Aorta (tissue), 5 donors: Measurements from ENCODE around the gene BRICD5. TPM values are rescaled to one million over a fixed set of nuclear protein-coding genes. Genes with fewer than 3 reads are reported as not detected.

ENCODE experiments used
- ATAC-seq: fragments of 200-7000 bp; cut with Tn5 transposase; one replicate; pipeline ENCODE4 v1.9.1; 2022; ENCODE audit warnings: moderate library complexity; ENCODE audit not compliant: low FRiP score
- DNase-seq, 2 donors: peaks; one replicate each; pipeline ENCODE4 v3.0.0-alpha.2; 2020
- H3K27ac ChIP-seq, 2 donors: one replicate each; pipeline ENCODE4 v1.5.1; 2013; ENCODE audit warnings: low read length in 2 of 2, mild to moderate bottlenecking in 2 of 2, moderate library complexity in 2 of 2, control low read depth in 1 of 2, inconsistent platforms in 1 of 2, low read depth in 1 of 2
- H3K27me3 ChIP-seq, 2 donors: one replicate each; pipeline ENCODE4 v1.6.1; 2013; ENCODE audit warnings: control low read depth in 1 of 2, low read length in 1 of 2, mild to moderate bottlenecking in 1 of 2, moderate library complexity in 1 of 2; ENCODE audit not compliant: insufficient read depth in 2 of 2, control insufficient read depth in 1 of 2
- H3K36me3 ChIP-seq, 2 donors: one replicate each; pipeline ENCODE4 v1.6.1; 2013; ENCODE audit warnings: control low read depth in 1 of 2, low read length in 1 of 2, mild to moderate bottlenecking in 1 of 2; ENCODE audit not compliant: insufficient read depth in 2 of 2, control insufficient read depth in 1 of 2
- H3K4me1 ChIP-seq, 2 donors: one replicate each; pipeline ENCODE4 v1.6.1; 2013; ENCODE audit warnings: low read length in 2 of 2, control low read depth in 1 of 2, mild to moderate bottlenecking in 1 of 2, moderate library complexity in 1 of 2; ENCODE audit not compliant: insufficient read depth in 2 of 2, control insufficient read depth in 1 of 2
- H3K4me3 ChIP-seq, 2 donors: one replicate each; pipeline ENCODE4 v1.5.1; 2013; ENCODE audit warnings: low read length in 2 of 2, control low read depth in 1 of 2, mild to moderate bottlenecking in 1 of 2
- H3K9me3 ChIP-seq: one replicate; pipeline ENCODE4 v1.6.1; 2013; ENCODE audit warnings: mild to moderate bottlenecking, low read length; ENCODE audit not compliant: control insufficient read depth
- WGBS, 2 donors: extraction: QIAGEN DNeasy Blood & Tissue Kit; methylation state at CpG; one replicate each; pipeline ENCODE4 v1.1.7; 2013; 5-methylcytosine and 5-hydroxymethylcytosine counted together
- intact Hi-C, 2 donors: fragments of 100-400 bp; cut with DNase I; formaldehyde crosslinking; loops; one replicate each; pipeline versions ENCODE4 v1.14.2 to v1.15.0; 2022
- polyA plus RNA-seq, 2 donors: library from polyadenylated mRNA; stranded (reverse); fragments of 200-250 nt; gene quantifications; one replicate each; pipeline ENCODE4 v1.2.3, GENCODE V29; 2013
- total RNA-seq, 2 donors: library from RNA; stranded (reverse); fragmentation: NEBNext Ultra II Directional; extraction: Animal tissue kit (Norgen Biotek cat#: 25700); gene quantifications; one replicate each; pipeline ENCODE4 v1.2.1, GENCODE V29; 2021
- donor health status: healthy with polysubstance abuse.
- donor health status: Bipolar disorder and iron deficiency.
- donor health status: DM: no; HTN: no; CAD: no.
- donor health status: DM: no; HTN: no; CAD: no.
- donor health status: DM: yes; HTN: yes; CAD: no.

BRICD5 gene
- total and polyA plus RNA-seq, 4 donors: 0.88 to 36.1 (median 4.7) TPM

DNA sequence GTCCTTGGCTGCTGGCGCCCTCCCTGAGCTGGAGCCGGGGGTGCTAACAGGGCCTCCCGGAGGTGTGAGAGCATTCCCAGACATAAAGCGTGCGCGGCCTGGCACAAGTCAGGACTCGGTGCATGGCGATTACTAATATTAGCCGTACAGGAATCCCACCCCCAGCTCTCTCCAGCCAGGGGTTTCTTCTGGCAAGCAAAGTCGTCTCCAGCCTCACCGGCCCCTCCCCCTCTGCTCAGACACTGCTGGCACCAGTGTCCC lies 19.3 kb downstream of the BRICD5 start:
- no peaks in the 10 kb centered on the region for H3K9me3 ChIP-seq
- ATAC-seq (no peak), DNase-seq (no peak)
- no peaks in the 10 kb centered on the region for H3K27me3 ChIP-seq
- 39 to 56% methylated on average over 11 of the region's 11 CpGs for WGBS, 2 donors
- no peaks in the 10 kb centered on the region for H3K4me1 ChIP-seq
- H3K36me3 ChIP-seq: no peaks in the 10 kb centered on the region
- no peak overlapping the region for H3K27ac ChIP-seq
- no peak overlapping the region for H3K4me3 ChIP-seq
- intact Hi-C loops: no loop called here

DNA sequence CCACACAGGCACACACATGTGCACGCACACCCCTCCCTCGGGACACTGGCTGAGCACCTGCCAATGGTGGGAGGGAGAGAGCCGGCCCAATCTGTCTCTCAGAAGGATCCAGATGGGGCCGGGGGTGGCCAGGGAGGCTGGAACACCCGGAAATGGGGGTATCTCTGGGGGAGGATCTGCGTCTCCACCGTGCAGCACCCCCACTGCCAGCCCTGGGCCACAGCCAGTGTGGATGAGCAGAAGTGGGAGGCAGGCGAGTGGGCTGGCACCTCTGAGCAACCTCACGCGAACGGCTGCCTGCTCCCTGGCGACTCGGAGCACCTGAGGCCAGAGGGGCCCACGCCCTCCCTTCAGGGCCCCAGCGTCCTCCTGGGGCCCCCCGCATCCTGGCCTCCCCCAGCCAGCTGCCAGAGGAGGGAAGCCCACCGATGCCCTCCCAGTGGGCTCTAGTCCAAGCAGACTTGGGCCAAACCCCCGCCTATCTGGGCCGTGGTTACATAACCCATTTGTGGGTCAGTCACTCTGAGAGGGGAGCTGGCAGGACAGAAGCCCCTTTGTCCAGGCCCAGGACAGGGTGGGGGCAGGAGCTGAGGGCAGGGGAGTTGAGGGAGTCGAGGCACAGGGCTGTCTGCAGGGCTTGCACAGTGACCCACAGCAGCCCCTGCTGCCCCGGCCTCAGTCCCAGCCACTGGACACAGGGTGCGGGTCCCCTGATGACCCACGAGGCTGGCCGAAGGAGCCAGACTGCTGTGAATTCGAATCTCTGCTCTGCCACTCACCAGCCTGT lies 19.8 kb downstream of the BRICD5 start:
- no peaks in the 10 kb centered on the region for H3K9me3 ChIP-seq
- intact Hi-C loops: no loop called here
- H3K36me3 ChIP-seq: no peaks in the 10 kb centered on the region
- ATAC-seq (no peak), DNase-seq (no peak)
- no peaks in the 10 kb centered on the region for H3K27me3 ChIP-seq
- no peak overlapping the region for H3K4me3 ChIP-seq
- no peak overlapping the region for H3K27ac ChIP-seq
- no peaks in the 10 kb centered on the region for H3K4me1 ChIP-seq
- 67 to 76% methylated on average over 24 to 25 of the region's 25 CpGs for WGBS, 2 donors

DNA sequence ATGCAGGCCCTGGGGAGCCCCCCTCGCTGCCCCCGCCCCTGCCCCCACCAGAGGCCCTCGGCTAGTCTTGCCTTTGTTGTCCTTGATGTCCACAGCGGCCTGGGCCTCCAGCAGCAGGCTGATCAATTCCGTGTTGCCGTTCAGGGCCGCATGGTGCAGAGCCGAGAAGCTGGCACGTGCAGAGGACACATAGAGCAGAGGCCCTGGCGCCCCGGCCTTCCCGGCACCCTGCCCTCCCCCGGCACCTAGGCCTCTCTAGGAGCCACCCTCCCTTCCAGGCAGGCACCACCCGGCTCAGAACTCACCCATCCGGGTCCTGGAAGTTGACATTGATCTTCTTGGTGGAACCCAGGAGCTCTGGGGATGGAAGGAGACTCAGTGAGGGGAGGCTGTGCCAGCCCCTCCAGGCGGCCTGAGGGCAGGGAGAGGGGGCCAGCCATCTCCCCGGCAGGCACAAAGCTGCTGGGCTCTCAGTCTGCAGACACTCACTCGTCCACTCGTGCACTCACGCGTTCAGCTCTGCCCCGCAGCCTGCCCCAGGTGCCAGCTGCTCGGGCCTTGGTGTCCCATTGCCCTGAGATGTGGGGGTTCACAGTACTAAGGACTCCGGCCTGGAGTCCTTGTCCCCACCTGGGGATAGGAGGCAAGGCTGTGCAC lies 20.5 kb downstream of the BRICD5 start:
- Histone ChIP-seq H3K36me3 (no peaks in the 10 kb centered on the region), H3K4me3 (no peak overlapping the region), H3K27me3 (no peaks in the 10 kb centered on the region), H3K27ac (no peak overlapping the region), H3K4me1 (no peaks in the 10 kb centered on the region), H3K9me3 (no peaks in the 10 kb centered on the region)
- intact Hi-C loops: no loop called here
- ATAC-seq (no peak), DNase-seq (no peak)
- WGBS, 2 donors: 78 to 81% methylated on average over 24 of the region's 24 CpGs

DNA sequence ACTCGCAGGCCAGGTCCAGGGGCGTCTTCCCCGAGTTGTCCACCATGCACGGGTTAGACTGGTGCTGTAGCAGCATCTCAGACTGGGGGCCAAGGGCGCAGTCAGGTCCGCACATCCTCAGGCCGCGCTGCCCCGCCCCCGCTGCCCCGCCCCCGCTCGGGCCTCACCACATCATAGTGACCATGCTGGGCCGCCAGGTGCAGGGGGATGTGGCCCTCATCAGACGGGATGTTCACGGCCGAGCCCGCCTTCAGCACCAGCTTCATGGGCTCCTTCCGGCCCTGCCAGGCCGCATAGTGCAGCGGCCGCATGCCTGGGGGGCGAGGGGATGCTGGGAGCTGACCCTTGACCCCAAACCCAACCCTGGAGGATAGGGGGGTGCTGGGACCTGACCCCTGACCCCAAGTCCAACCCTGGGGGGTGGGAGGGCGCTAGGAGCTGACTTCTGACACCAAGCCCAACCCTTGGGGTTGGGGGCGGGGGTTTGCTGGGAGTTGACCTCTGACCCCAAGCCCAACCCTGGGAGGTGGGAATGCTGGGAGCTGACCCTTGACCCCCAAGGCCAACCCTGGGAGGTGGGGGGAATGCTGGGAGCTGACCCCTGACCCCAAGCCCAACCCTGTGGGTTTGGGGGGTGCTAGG lies 21.3 kb downstream of the BRICD5 start:
- Histone ChIP-seq H3K27ac (no peak overlapping the region), H3K4me3 (no peak overlapping the region), H3K9me3 (no peaks in the 10 kb centered on the region), H3K4me1 (no peaks in the 10 kb centered on the region), H3K27me3 (no peaks in the 10 kb centered on the region), H3K36me3 (no peaks in the 10 kb centered on the region)
- WGBS, 2 donors: 86 to 88% methylated on average over 25 of the region's 25 CpGs
- no peak for ATAC-seq
- DNase-seq: no peak
- intact Hi-C loops: no loop called here

DNA sequence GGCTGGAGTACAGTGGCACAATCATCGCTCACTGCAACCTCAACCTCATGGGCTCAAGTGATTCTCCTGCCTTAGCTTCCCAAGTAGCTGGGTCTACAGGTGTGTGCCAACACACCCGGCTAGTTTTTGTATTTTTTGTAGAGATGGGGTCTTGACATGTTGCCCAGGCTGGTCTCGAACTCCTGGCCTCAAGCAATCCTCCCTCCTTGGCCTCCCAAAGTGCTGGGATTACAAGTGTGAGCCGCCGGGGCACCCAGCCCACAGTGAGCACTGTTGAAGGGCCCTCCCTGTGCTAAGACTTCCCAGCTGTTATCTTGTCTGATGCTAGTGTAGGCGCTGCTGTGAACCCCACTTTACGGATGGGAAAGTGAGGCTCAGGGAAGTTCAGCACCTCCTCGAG lies 22.3 kb downstream of the BRICD5 start:
- no peak for ATAC-seq
- H3K4me1 ChIP-seq: no peaks in the 10 kb centered on the region
- no peak for DNase-seq
- intact Hi-C loops: no loop called here
- no peak overlapping the region for H3K27ac ChIP-seq
- H3K36me3 ChIP-seq: no peaks in the 10 kb centered on the region
- WGBS, 2 donors: 91 to 94% methylated on average over 8 of the region's 8 CpGs
- no peak overlapping the region for H3K4me3 ChIP-seq
- H3K27me3 ChIP-seq: no peaks in the 10 kb centered on the region
- H3K9me3 ChIP-seq: no peaks in the 10 kb centered on the region

DNA sequence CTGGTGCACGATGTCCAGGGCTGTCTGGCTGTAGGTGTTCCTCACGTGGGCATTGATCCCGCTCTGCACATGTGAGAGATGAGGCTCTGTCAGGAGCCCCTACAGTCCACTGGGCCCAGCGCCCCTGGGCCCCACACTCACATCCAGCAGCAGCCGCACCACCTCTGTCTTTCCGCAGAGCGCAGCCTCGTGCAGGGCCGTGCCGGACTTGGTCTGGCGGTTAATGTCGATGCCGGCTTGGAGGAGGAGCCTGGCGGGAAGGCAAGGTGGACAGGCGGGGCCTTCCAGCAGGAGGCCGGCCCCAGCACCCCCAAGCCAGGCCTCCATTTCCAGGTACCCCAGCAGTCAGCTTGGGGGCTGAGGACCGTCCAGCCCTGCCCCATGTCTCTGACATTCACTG lies 23.5 kb downstream of the BRICD5 start:
- DNase-seq: no peak
- WGBS, 2 donors: 82 to 83% methylated on average over 17 of the region's 17 CpGs
- intact Hi-C loops: no loop called here
- Histone ChIP-seq H3K36me3 (no peaks in the 10 kb centered on the region), H3K27me3 (no peaks in the 10 kb centered on the region), H3K27ac (no peak overlapping the region), H3K4me1 (no peaks in the 10 kb centered on the region), H3K4me3 (no peak overlapping the region), H3K9me3 (no peaks in the 10 kb centered on the region)
- no peak for ATAC-seq

DNA sequence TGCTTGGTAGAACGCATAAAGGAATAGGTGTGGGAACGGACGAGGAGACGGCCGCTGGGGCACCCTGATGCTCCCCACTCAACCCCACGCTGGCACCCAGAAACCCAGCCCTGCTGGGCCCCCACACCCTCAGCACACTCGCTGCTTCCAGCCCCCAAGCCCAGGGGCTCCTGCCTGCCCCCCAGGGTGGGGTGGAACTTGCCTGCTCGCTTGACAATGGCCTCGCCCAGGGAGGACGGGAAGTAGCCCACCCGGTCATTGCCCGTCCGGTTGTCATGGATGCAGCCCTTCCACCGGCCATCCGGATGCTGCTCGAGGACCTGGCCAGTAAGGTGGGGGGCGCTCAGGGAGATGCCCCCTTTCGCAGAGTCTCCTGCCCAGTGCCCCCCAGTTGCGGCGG lies 24.2 kb downstream of the BRICD5 start:
- Histone ChIP-seq H3K36me3 (no peaks in the 10 kb centered on the region), H3K4me1 (no peaks in the 10 kb centered on the region), H3K27ac (no peak overlapping the region), H3K4me3 (no peak overlapping the region), H3K27me3 (no peaks in the 10 kb centered on the region), H3K9me3 (no peaks in the 10 kb centered on the region)
- intact Hi-C loops: no loop called here
- 90 to 91% methylated on average over 19 to 20 of the region's 20 CpGs for WGBS, 2 donors
- no peak for ATAC-seq
- DNase-seq: no peak

DNA sequence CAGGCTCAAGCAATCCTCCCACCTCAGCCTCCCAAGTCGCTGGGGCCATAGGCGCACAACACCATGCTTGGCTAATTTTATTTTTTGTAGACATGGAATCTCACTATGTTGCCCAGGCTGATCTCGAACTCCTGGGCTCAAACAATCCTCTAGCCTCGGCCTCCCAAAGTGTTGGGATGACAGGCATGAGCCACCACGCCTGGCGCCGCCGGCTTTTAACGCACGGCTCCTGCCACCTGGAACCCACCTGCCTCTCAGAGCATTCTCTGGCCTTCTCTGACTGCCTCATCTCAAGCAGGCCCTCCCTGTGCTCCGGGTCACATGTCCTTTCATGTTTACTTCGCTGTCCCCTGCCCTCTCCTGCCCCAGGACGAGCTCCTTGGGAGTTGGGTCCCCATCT lies 24.6 kb downstream of the BRICD5 start:
- no peaks in the 10 kb centered on the region for H3K27me3 ChIP-seq
- 86 to 88% methylated on average over 13 of the region's 13 CpGs for WGBS, 2 donors
- H3K4me1 ChIP-seq: no peaks in the 10 kb centered on the region
- no peaks in the 10 kb centered on the region for H3K9me3 ChIP-seq
- no peak overlapping the region for H3K27ac ChIP-seq
- ATAC-seq: no peak
- H3K36me3 ChIP-seq: no peaks in the 10 kb centered on the region
- H3K4me3 ChIP-seq: no peak overlapping the region
- no peak for DNase-seq
- intact Hi-C loops: no loop called here

DNA sequence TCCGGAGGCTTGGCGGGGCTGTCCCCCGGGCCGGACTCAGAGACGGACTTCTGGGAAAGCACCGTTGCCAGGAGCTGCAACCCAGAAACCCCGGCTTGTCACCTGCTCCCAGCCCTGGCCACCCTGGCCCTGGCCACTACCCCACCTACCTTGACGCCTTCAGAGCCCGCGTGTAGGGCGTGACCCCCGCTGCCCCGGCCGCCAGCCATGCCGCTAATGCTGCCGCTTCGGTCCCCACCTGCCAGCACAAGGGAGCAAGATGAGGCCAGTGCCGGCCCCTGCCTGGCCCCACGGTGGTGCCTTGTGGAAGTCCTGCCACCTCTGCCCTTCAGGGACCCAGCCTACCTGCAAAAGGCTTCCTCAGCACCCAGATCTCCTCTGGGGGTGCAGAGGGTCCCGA lies 25.7 kb downstream of the BRICD5 start:
- no peaks in the 10 kb centered on the region for H3K4me1 ChIP-seq
- H3K27ac ChIP-seq: no peak overlapping the region
- DNase-seq (no peak), ATAC-seq (no peak)
- intact Hi-C loops: no loop called here
- H3K27me3 ChIP-seq: no peaks in the 10 kb centered on the region
- no peaks in the 10 kb centered on the region for H3K36me3 ChIP-seq
- H3K4me3 ChIP-seq: no peak overlapping the region
- H3K9me3 ChIP-seq: no peaks in the 10 kb centered on the region
- 86% methylated on average over 19 to 20 of the region's 20 CpGs for WGBS, 2 donors
